T-helper 17 cell (primary cell): ENCODE data around the gene RFC4. TPM values are rescaled to one million over a fixed set of nuclear protein-coding genes. Genes with fewer than 3 reads are reported as not detected.

ENCODE experiments used
- ATAC-seq: fragments of 150-1000 bp; cut with Tn5 transposase; 2 replicates; pipeline ENCODE4 v1.10.0; 2021; ENCODE audit warnings: mild to moderate bottlenecking, moderate library complexity
- DNase-seq, 3 donors: peaks; one replicate each; pipeline versions ENCODE4 v3.0.0 to v3.0.0-alpha.2; 2020 to 2021
- H3K9me3 ChIP-seq: one replicate; pipeline ENCODE4 v1.7.0; 2013; ENCODE audit warnings: low read length, mild to moderate bottlenecking; ENCODE audit not compliant: control insufficient read depth, poor library complexity, severe bottlenecking
- H3K27ac Mint-ChIP-seq: one replicate; pipeline ENCODE4 v1.8.0; 2022; ENCODE audit warnings: mild to moderate bottlenecking, moderate library complexity, mixed read lengths
- H3K27me3 Mint-ChIP-seq: one replicate; pipeline ENCODE4 v1.8.0; 2022; ENCODE audit warnings: mixed read lengths
- H3K36me3 Mint-ChIP-seq: one replicate; pipeline ENCODE4 v1.8.0; 2022; ENCODE audit warnings: low read depth, mixed read lengths
- H3K4me1 Mint-ChIP-seq: one replicate; pipeline ENCODE4 v1.8.0; 2022; ENCODE audit warnings: mild to moderate bottlenecking, mixed read lengths
- H3K4me3 Mint-ChIP-seq: one replicate; pipeline ENCODE4 v1.8.0; 2022; ENCODE audit warnings: mild to moderate bottlenecking, moderate library complexity, mixed read lengths
- total RNA-seq, 4 donors: library from RNA in 2 of 4; stranded (reverse) in 2 of 4; gene quantifications; one replicate each; pipeline ENCODE4 v1.2.3 and lab custom pipeline; 2022 to 2026

Gene RFC4
- total RNA-seq, 2 donors from 2014 or later = 11.6 to 14.5 TPM

- peak; percentile 27 to 40 (median 37) for DNase-seq
- Mint-ChIP-seq H3K36me3 (no peaks in the 10 kb centered on the region), H3K4me3 (peak overlapping the region; percentile 95), H3K4me1 (peaks cover 12% of the 10 kb centered on the region), H3K27ac (peak overlapping the region; percentile 90), H3K27me3 (no peaks in the 10 kb centered on the region)
- H3K9me3 ChIP-seq = no peaks in the 10 kb centered on the region
- peak; percentile 90 for ATAC-seq
Observed at GRCh38 chr3:186772701-186773417, 33.4 kb downstream of the RFC4 start.

- Mint-ChIP-seq H3K4me1 (peaks cover 12% of the 10 kb centered on the region), H3K4me3 (peak overlapping the region; percentile 95), H3K27ac (peak overlapping the region; percentile 90), H3K36me3 (no peaks in the 10 kb centered on the region), H3K27me3 (no peaks in the 10 kb centered on the region)
- no peaks in the 10 kb centered on the region for H3K9me3 ChIP-seq
- no peak for DNase-seq
- peak; percentile 55 for ATAC-seq
Observed at GRCh38 chr3:186772281-186772694, 34.0 kb downstream of the RFC4 start.

- Mint-ChIP-seq H3K27ac (no peak overlapping the region), H3K27me3 (peaks cover 9% of the 10 kb centered on the region), H3K4me3 (no peak overlapping the region), H3K36me3 (no peaks in the 10 kb centered on the region), H3K4me1 (no peaks in the 10 kb centered on the region)
- DNase-seq (no peak), ATAC-seq (no peak)
- H3K9me3 ChIP-seq = no peaks in the 10 kb centered on the region
Observed at GRCh38 chr3:186760897-186761447, 45.3 kb downstream of the RFC4 start.

- Mint-ChIP-seq H3K27ac (no peak overlapping the region), H3K4me3 (no peak overlapping the region), H3K27me3 (peaks cover 11% of the 10 kb centered on the region), H3K36me3 (no peaks in the 10 kb centered on the region), H3K4me1 (no peaks in the 10 kb centered on the region)
- H3K9me3 ChIP-seq = no peaks in the 10 kb centered on the region
- no peak for DNase-seq
- no peak for ATAC-seq
Observed at GRCh38 chr3:186760141-186760833, 46.0 kb downstream of the RFC4 start.

GRCh38 chr3:186759231-186759930 lies 46.9 kb downstream of the RFC4 start:
- ATAC-seq (no peak), DNase-seq (no peak)
- no peak overlapping the region for H3K27ac Mint-ChIP-seq
- peaks cover 15% of the 10 kb centered on the region for H3K27me3 Mint-ChIP-seq
- H3K9me3 ChIP-seq = no peaks in the 10 kb centered on the region
- H3K4me3 Mint-ChIP-seq = no peak overlapping the region
- no peaks in the 10 kb centered on the region for H3K36me3 Mint-ChIP-seq
- no peaks in the 10 kb centered on the region for H3K4me1 Mint-ChIP-seq

- H3K36me3 Mint-ChIP-seq = no peaks in the 10 kb centered on the region
- no peaks in the 10 kb centered on the region for H3K4me1 Mint-ChIP-seq
- no peak for ATAC-seq
- peaks cover 22% of the 10 kb centered on the region for H3K27me3 Mint-ChIP-seq
- no peak for DNase-seq
- H3K4me3 Mint-ChIP-seq = no peak overlapping the region
- H3K9me3 ChIP-seq = no peaks in the 10 kb centered on the region
- H3K27ac Mint-ChIP-seq = no peak overlapping the region
Observed at GRCh38 chr3:186757686-186758220, 48.5 kb downstream of the RFC4 start.

GRCh38 chr3:186757214-186757613 lies 49.1 kb downstream of the RFC4 start:
- Mint-ChIP-seq H3K27me3 (peaks cover 22% of the 10 kb centered on the region), H3K4me3 (no peak overlapping the region), H3K36me3 (no peaks in the 10 kb centered on the region), H3K27ac (no peak overlapping the region), H3K4me1 (no peaks in the 10 kb centered on the region)
- DNase-seq = no peak
- ATAC-seq = no peak
- no peaks in the 10 kb centered on the region for H3K9me3 ChIP-seq

GRCh38 chr3:186754871-186755270 lies 51.4 kb downstream of the RFC4 start:
- H3K27ac Mint-ChIP-seq = no peak overlapping the region
- H3K36me3 Mint-ChIP-seq = no peaks in the 10 kb centered on the region
- H3K4me3 Mint-ChIP-seq = no peak overlapping the region
- H3K4me1 Mint-ChIP-seq = no peaks in the 10 kb centered on the region
- no peak for DNase-seq
- H3K27me3 Mint-ChIP-seq = peaks cover 29% of the 10 kb centered on the region
- no peaks in the 10 kb centered on the region for H3K9me3 ChIP-seq
- no peak for ATAC-seq

GRCh38 chr3:186754006-186754405 lies 52.3 kb downstream of the RFC4 start:
- H3K36me3 Mint-ChIP-seq = no peaks in the 10 kb centered on the region
- no peak overlapping the region for H3K4me3 Mint-ChIP-seq
- H3K4me1 Mint-ChIP-seq = no peaks in the 10 kb centered on the region
- ATAC-seq (no peak), DNase-seq (no peak)
- H3K9me3 ChIP-seq = no peaks in the 10 kb centered on the region
- H3K27ac Mint-ChIP-seq = no peak overlapping the region
- H3K27me3 Mint-ChIP-seq = peaks cover 29% of the 10 kb centered on the region

GRCh38 chr3:186751480-186751879 lies 54.8 kb downstream of the RFC4 start:
- no peak overlapping the region for H3K4me3 Mint-ChIP-seq
- no peak overlapping the region for H3K27ac Mint-ChIP-seq
- H3K27me3 Mint-ChIP-seq = peaks cover 19% of the 10 kb centered on the region
- no peaks in the 10 kb centered on the region for H3K36me3 Mint-ChIP-seq
- DNase-seq (no peak), ATAC-seq (no peak)
- no peaks in the 10 kb centered on the region for H3K9me3 ChIP-seq
- H3K4me1 Mint-ChIP-seq = peaks cover 5% of the 10 kb centered on the region

GRCh38 chr3:186750316-186750715 lies 56.0 kb downstream of the RFC4 start:
- DNase-seq = no peak
- no peaks in the 10 kb centered on the region for H3K9me3 ChIP-seq
- Mint-ChIP-seq H3K4me3 (no peak overlapping the region), H3K4me1 (peaks cover 5% of the 10 kb centered on the region), H3K27ac (no peak overlapping the region), H3K27me3 (peaks cover 18% of the 10 kb centered on the region), H3K36me3 (no peaks in the 10 kb centered on the region)
- ATAC-seq = no peak

- Mint-ChIP-seq H3K27ac (peak overlapping the region; percentile 37), H3K4me3 (no peak overlapping the region), H3K36me3 (peaks cover 4% of the 10 kb centered on the region), H3K4me1 (peaks cover 5% of the 10 kb centered on the region), H3K27me3 (no peaks in the 10 kb centered on the region)
- ATAC-seq (no peak), DNase-seq (no peak)
- H3K9me3 ChIP-seq = no peaks in the 10 kb centered on the region
Observed at GRCh38 chr3:186746008-186746407, 60.3 kb downstream of the RFC4 start.

GRCh38 chr3:186743666-186744065 lies 62.6 kb downstream of the RFC4 start:
- ATAC-seq (no peak), DNase-seq (no peak)
- H3K27ac Mint-ChIP-seq = no peak overlapping the region
- no peak overlapping the region for H3K4me3 Mint-ChIP-seq
- H3K27me3 Mint-ChIP-seq = no peaks in the 10 kb centered on the region
- no peaks in the 10 kb centered on the region for H3K9me3 ChIP-seq
- H3K4me1 Mint-ChIP-seq = peaks cover 5% of the 10 kb centered on the region
- H3K36me3 Mint-ChIP-seq = peaks cover 4% of the 10 kb centered on the region
